AG04449 (cell line): ENCODE data around the gene SPECC1.
"Not testable (repeated sequence)": the region's sequence is repeated elsewhere in the genome, so short reads cannot be mapped to it uniquely, and the experiment has no call there.

Source experiments
- CTCF ChIA-PET: fragments of 350-600 bp; formaldehyde crosslinking; extraction: SDS; loops from one replicate; lab custom pipeline; 2021; ENCODE audit warnings: antibody characterized with exemption; lab: Yijun Ruan, JAX
- POLR2A ChIA-PET: fragments of 400-600, 350-600 bp; formaldehyde crosslinking; extraction: SDS; loops from one replicate; lab custom pipeline; 2020; ENCODE audit warnings: antibody characterized with exemption, inconsistent platforms; lab: Yijun Ruan, JAX
- DNase-seq: peaks from one replicate; pipeline ENCODE4 v3.0.0-alpha.2; 2010; ENCODE audit warnings: low read depth, low spot score
- H3K4me3 ChIP-seq: 2 replicates; pipeline ENCODE4 v1.5.1; 2011; ENCODE audit warnings: low read depth, mild to moderate bottlenecking, control low read depth, low read length
- TF ChIP-seq, protein P1 (sequence below): IDR thresholded peaks from one replicate; pipeline ENCODE4 v1.5.1; 2011; ENCODE audit warnings: mild to moderate bottlenecking, moderate library complexity, low read length, control low read depth, inconsistent platforms; ENCODE audit not compliant: insufficient read depth; ENCODE audit errors: missing control alignments

SPECC1 gene

DNA sequence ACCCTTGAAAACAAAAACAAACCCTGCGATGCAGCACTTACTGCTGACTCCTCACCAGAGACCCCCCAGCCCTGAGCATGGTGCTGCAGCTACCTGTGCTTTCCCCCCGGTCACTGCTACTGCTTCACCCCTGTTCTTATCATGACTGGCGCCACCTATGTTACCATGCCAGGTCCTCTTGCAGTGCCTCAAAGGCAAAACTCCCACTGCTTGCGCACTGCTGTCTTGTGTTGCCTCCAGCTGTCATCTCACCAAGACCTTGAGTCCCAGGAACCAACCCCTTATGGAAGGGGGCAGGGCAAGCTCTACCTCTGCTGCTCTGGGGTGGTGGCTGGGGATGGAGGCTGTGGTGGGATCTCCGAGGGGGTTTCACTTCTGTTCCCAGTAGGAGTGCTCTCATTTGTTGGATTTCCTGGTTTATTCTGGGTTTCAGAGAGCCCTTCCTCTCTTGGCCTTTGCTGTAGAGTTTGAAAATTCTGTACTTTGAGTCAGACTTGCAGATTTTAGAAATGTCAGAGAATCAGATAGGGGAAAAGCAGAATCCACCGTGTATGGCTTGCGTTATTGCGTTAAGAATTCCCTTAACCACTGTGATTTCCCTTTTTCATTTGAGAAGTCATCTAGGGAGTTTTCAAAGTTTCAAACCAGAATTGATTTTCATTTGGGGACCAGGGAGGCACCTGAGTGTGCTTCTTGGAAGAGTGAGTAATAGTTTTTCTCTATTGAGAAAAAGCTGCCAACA, 96.6 kb downstream of the SPECC1 start:
- TF ChIP-seq, protein P1, sequence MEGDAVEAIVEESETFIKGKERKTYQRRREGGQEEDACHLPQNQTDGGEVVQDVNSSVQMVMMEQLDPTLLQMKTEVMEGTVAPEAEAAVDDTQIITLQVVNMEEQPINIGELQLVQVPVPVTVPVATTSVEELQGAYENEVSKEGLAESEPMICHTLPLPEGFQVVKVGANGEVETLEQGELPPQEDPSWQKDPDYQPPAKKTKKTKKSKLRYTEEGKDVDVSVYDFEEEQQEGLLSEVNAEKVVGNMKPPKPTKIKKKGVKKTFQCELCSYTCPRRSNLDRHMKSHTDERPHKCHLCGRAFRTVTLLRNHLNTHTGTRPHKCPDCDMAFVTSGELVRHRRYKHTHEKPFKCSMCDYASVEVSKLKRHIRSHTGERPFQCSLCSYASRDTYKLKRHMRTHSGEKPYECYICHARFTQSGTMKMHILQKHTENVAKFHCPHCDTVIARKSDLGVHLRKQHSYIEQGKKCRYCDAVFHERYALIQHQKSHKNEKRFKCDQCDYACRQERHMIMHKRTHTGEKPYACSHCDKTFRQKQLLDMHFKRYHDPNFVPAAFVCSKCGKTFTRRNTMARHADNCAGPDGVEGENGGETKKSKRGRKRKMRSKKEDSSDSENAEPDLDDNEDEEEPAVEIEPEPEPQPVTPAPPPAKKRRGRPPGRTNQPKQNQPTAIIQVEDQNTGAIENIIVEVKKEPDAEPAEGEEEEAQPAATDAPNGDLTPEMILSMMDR: no peak
- ChIA-PET CTCF (interaction anchor here (0.9 kb wide), 1 partner anchor 15 kb away, joined by 3 read pairs; no protein-coding TSS in a partner anchor), POLR2A (no interaction called here)
- no peak overlapping the region for H3K4me3 ChIP-seq
- no peak for DNase-seq

DNA sequence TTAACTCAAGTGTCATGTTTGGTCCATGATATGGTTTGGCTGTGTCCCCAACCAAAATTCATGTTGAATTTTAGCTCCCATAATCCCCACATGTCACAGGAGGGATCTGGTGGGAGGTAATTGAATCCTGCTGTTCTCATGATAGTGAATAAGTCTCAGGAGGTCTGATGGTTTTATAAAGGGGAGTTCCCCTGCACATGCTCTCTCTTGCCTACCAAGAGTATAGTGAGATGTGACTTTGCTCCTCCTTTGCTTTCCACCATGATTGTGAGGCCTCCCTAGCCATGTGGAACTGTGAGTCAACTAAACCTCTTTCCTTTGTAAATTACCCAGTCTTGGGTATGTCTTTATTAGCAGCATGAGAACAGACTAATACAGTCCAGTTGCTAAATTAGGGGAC, 97.3 kb downstream of the SPECC1 start:
- POLR2A ChIA-PET, CTCF ChIA-PET, H3K4me3 ChIP-seq, DNase-seq: not testable (repeated sequence)

DNA sequence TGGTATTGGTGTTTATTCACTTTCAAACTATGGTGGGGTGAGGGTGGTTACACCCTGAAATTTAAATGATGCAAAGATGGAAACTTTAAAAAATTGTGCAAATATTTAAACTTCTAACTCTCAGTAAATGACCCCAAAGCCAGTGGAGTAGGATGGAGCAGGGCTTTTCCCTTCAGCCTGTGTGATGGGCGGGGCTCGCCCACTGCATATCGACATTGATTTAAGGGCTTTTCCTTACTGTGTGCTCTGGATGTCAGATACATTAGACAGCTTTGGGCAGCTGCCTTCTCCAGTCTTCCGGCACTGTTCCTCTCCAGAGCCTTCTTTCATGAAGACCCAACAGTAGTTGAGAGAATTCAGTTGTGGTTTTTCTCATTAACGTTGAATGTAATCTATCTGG, 99.9 kb downstream of the SPECC1 start:
- TF ChIP-seq, protein P1: no peak
- ChIA-PET CTCF (interaction anchor here (1.6 kb wide), 1 partner anchor 12 kb away, joined by 5 read pairs; no protein-coding TSS in a partner anchor), POLR2A (no interaction called here)
- no peak overlapping the region for H3K4me3 ChIP-seq
- DNase-seq: no peak

DNA sequence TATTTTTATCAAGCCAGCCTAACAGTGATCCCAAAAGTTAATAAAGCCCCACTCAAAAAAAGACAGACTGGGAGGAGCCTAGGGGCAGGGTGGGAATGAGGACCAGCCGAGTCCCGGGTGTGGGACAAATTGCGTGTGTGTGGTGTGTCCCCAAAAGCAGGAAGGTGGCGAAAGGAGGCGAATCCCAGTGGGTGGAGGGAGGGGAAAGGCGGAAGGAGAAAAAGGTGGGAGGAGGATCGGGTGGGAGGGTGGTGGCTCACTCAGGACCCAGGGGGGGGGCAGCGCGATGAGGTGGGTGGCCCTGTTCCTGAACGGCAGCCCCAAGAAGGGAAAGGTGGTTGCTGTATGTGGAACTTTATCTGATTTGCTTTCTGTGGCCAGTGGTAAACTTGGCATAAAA, 102.4 kb downstream of the SPECC1 start:
- no peak for DNase-seq
- no peak overlapping the region for H3K4me3 ChIP-seq
- ChIA-PET POLR2A (no interaction called here), CTCF (interaction anchor here (6.7 kb wide), 1 partner anchor 118 kb away, joined by 95 read pairs; no protein-coding TSS in a partner anchor)
- TF ChIP-seq, protein P1: no peak

DNA sequence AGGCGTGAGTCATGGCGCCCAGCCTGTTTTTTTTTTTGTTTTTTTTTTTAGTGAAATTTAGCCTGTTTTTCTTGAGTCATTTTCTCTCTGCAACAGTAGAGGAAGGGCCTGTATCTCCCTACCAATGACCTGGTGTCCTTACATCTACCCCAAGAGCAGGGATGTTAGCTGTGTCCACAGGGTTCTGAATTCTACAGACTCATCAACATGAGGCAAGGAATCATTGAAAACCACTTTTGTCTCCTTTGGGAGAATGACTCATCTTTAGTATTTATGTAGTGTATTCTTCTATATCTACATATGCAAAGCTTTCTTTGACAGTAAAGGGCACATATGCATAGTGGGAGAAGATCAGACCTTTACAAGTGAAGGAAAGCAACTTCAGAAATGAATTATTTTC, 105.3 kb downstream of the SPECC1 start:
- no peak for DNase-seq
- TF ChIP-seq, protein P1: no peak
- POLR2A ChIA-PET: no interaction called here
- H3K4me3 ChIP-seq: no peak overlapping the region
- CTCF ChIA-PET: interaction anchor here (0.8 to 6.7 kb wide), 3 partner anchors 104 to 125 kb away, joined by 3 to 95 read pairs (median 3); no protein-coding TSS in a partner anchor

DNA sequence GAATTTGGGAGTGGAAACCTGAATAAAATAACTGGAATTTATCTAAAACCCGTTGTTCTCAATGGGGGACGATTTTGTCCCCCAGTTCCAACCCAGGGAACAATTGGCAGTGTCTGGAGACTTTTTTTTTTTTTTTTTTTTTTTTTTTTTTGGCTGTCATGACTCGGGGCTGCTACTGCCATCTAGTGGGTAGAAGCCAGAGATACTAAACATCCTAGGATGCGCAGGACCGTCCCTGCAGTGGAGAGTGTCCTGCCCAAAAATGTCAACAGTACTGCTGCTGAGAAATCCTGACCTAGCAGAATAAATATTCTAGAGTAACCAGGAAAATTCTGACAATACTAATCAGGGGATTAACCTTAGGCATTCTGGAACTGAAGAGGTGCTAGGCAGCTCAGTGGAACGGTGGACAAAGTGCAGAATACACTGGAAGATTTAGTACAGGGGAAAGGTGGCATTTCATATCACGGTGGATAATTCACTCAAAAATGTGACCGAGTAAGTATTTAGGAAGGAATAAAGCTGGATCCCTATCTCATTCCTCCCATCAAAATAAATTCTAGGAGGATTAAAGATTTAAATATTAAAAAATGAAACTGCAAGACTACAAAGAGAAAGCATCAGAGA, 107.6 kb downstream of the SPECC1 start:
- TF ChIP-seq, protein P1: peak; percentile 58
- H3K4me3 ChIP-seq: no peak overlapping the region
- POLR2A ChIA-PET: no interaction called here
- DNase-seq: no peak
- CTCF ChIA-PET: interaction anchor here (0.9 to 6.7 kb wide), 15 partner anchors 11 to 139 kb away, joined by 3 to 95 read pairs (median 4); partner anchors contain the start of genes AKAP10 and SPECC1
